ENCODE data around the gene TRIM77.
A peak's percentile ranks its signal among the peaks of the same experiment; 100 is the strongest.
"Not testable (repeated sequence)": the region's sequence is repeated elsewhere in the genome, so short reads cannot be mapped to it uniquely, and the experiment has no call there.

TRIM77 gene, protein sequence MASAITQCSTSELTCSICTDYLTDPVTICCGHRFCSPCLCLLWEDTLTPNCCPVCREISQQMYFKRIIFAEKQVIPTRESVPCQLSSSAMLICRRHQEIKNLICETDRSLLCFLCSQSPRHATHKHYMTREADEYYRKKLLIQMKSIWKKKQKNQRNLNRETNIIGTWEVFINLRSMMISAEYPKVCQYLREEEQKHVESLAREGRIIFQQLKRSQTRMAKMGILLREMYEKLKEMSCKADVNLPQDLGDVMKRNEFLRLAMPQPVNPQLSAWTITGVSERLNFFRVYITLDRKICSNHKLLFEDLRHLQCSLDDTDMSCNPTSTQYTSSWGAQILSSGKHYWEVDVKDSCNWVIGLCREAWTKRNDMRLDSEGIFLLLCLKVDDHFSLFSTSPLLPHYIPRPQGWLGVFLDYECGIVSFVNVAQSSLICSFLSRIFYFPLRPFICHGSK

GRCh38 chr11:89709999-89710398 is at the start of gene TRIM77:
Gene TRIM77 (plus strand): TSS chr11:89710299. CDS start chr11:89710299, 0 bp downstream.
- H3K27me3 Mint-ChIP-seq (ENCODE audit: low read depth); H3K36me3 Mint-ChIP-seq (ENCODE audit: low read depth); H3K4me1 Mint-ChIP-seq; H3K9me3 Mint-ChIP-seq; H3K4me3 Mint-ChIP-seq; H3K27ac Mint-ChIP-seq: not testable (repeated sequence)

GRCh38 chr11:89667001-89667400 is 43.1 kb upstream of the TRIM77 start:
- Mint-ChIP-seq H3K4me1 (no peaks in the 10 kb centered on the region), H3K36me3 (ENCODE audit: low read depth) (no peaks in the 10 kb centered on the region), H3K9me3 (no peaks in the 10 kb centered on the region), H3K27me3 (ENCODE audit: low read depth) (no peaks in the 10 kb centered on the region), H3K27ac (no peak overlapping the region), H3K4me3 (no peak overlapping the region)
- TF ChIP-seq, protein P1, sequence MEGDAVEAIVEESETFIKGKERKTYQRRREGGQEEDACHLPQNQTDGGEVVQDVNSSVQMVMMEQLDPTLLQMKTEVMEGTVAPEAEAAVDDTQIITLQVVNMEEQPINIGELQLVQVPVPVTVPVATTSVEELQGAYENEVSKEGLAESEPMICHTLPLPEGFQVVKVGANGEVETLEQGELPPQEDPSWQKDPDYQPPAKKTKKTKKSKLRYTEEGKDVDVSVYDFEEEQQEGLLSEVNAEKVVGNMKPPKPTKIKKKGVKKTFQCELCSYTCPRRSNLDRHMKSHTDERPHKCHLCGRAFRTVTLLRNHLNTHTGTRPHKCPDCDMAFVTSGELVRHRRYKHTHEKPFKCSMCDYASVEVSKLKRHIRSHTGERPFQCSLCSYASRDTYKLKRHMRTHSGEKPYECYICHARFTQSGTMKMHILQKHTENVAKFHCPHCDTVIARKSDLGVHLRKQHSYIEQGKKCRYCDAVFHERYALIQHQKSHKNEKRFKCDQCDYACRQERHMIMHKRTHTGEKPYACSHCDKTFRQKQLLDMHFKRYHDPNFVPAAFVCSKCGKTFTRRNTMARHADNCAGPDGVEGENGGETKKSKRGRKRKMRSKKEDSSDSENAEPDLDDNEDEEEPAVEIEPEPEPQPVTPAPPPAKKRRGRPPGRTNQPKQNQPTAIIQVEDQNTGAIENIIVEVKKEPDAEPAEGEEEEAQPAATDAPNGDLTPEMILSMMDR (IDR thresholded peaks at IDR 0.05; ENCODE audit: unreplicated experiment in 3 of 3): no peak

GRCh38 chr11:89668158-89668557 is 41.9 kb upstream of the TRIM77 start:
- not testable (repeated sequence) for H3K4me3 Mint-ChIP-seq; H3K36me3 Mint-ChIP-seq (ENCODE audit: low read depth); H3K27ac Mint-ChIP-seq; H3K27me3 Mint-ChIP-seq (ENCODE audit: low read depth); H3K9me3 Mint-ChIP-seq; H3K4me1 Mint-ChIP-seq

- not testable (repeated sequence) for H3K4me3 Mint-ChIP-seq; H3K9me3 Mint-ChIP-seq; H3K36me3 Mint-ChIP-seq (ENCODE audit: low read depth); H3K4me1 Mint-ChIP-seq; H3K27me3 Mint-ChIP-seq (ENCODE audit: low read depth); H3K27ac Mint-ChIP-seq
These were observed 40.5 kb upstream of the TRIM77 start for GRCh38 chr11:89669586-89669985.

- not testable (repeated sequence) for H3K9me3 Mint-ChIP-seq; H3K4me1 Mint-ChIP-seq; H3K36me3 Mint-ChIP-seq (ENCODE audit: low read depth); H3K4me3 Mint-ChIP-seq; H3K27me3 Mint-ChIP-seq (ENCODE audit: low read depth); H3K27ac Mint-ChIP-seq
These were observed 40.0 kb upstream of the TRIM77 start for GRCh38 chr11:89669993-89670669.

- not testable (repeated sequence) for H3K27ac Mint-ChIP-seq; H3K4me3 Mint-ChIP-seq; H3K4me1 Mint-ChIP-seq; H3K27me3 Mint-ChIP-seq (ENCODE audit: low read depth); H3K9me3 Mint-ChIP-seq; H3K36me3 Mint-ChIP-seq (ENCODE audit: low read depth)
These were observed 37.6 kb upstream of the TRIM77 start for GRCh38 chr11:89672547-89672946.

- H3K9me3 Mint-ChIP-seq: not testable (repeated sequence)
These were observed 36.7 kb upstream of the TRIM77 start for GRCh38 chr11:89673380-89673779.

DNA sequence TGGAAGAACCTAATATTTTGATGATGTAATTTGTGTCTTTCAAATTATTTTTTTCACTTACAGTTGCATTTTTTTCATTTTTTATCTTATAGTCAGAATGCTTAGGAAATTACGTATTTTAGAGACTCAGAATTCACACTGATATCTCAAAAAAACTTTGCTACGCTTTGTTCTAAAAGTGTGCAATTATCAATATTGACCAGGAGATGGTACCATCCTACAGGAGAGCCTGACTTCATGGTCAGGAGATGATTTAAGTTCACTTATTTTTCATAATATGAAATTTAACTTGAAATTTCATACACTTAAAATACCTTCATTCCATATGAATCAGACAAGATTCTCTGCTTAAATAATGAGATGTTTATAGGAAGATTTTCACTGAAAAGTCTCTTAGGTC is 34.7 kb upstream of the TRIM77 start:
- H3K36me3 Mint-ChIP-seq (ENCODE audit: low read depth); H3K9me3 Mint-ChIP-seq; H3K27me3 Mint-ChIP-seq (ENCODE audit: low read depth); H3K4me1 Mint-ChIP-seq; H3K4me3 Mint-ChIP-seq; H3K27ac Mint-ChIP-seq: not testable (repeated sequence)
- TF ChIP-seq, protein P1 (IDR thresholded peaks at IDR 0.05; ENCODE audit: unreplicated experiment in 3 of 3): peak; percentile 13 to 41 (median 23)

More at GRCh38 chr11:89673380-89673779, 36.7 kb upstream of the TRIM77 start:
- not testable (repeated sequence) for H3K27ac Mint-ChIP-seq; H3K36me3 Mint-ChIP-seq (ENCODE audit: low read depth); H3K4me1 Mint-ChIP-seq; H3K27me3 Mint-ChIP-seq (ENCODE audit: low read depth); H3K4me3 Mint-ChIP-seq

DNA sequence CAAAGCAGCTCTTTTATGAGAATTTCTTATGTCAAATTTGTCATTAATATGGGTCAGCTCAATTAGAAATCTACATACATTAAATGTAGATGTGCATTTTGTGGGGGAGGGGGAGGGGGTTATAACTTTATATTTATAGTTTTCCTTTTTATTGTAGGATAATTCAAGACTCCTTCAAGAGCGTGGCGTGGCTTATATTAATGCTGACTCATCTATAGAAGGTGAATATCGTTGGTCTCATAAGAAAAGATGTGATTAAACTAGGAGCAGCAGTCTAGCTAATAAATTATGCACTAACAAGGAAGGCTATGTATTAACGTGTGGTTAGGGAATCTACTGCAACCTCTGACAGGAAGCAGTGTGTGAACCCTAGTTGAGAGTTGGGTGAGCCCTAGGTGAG is 34.2 kb upstream of the TRIM77 start:
- not testable (repeated sequence) for H3K36me3 Mint-ChIP-seq (ENCODE audit: low read depth); H3K4me3 Mint-ChIP-seq; H3K9me3 Mint-ChIP-seq; H3K4me1 Mint-ChIP-seq; H3K27ac Mint-ChIP-seq; H3K27me3 Mint-ChIP-seq (ENCODE audit: low read depth)

GRCh38 chr11:89707080-89707479 is 3.0 kb upstream of the TRIM77 start:
- not testable (repeated sequence) for H3K36me3 Mint-ChIP-seq (ENCODE audit: low read depth); H3K4me1 Mint-ChIP-seq; H3K9me3 Mint-ChIP-seq; H3K27me3 Mint-ChIP-seq (ENCODE audit: low read depth); H3K27ac Mint-ChIP-seq; H3K4me3 Mint-ChIP-seq

- H3K27ac Mint-ChIP-seq; H3K36me3 Mint-ChIP-seq (ENCODE audit: low read depth); H3K27me3 Mint-ChIP-seq (ENCODE audit: low read depth); H3K9me3 Mint-ChIP-seq; H3K4me1 Mint-ChIP-seq; H3K4me3 Mint-ChIP-seq: not testable (repeated sequence)
These were observed 14.9 kb downstream of the TRIM77 start for GRCh38 chr11:89724866-89725498.

- H3K27ac Mint-ChIP-seq; H3K9me3 Mint-ChIP-seq; H3K27me3 Mint-ChIP-seq (ENCODE audit: low read depth): not testable (repeated sequence)
These were observed 20.1 kb downstream of the TRIM77 start for GRCh38 chr11:89730215-89730614.

More at GRCh38 chr11:89730215-89730614, 20.1 kb downstream of the TRIM77 start:
- not testable (repeated sequence) for H3K4me3 Mint-ChIP-seq; H3K4me1 Mint-ChIP-seq; H3K36me3 Mint-ChIP-seq (ENCODE audit: low read depth)

Data from nephron (organoid).